Hindlimb muscle (tissue), 1 donor: Measurements from ENCODE around the gene SMC1A. TPM values are rescaled to one million over a fixed set of nuclear protein-coding genes. Genes with fewer than 3 reads are reported as not detected.

Experiments
- DNase-seq: peaks from one replicate; pipeline ENCODE4 v3.0.0-alpha.2; 2013
- polyA plus RNA-seq: library from polyadenylated mRNA; unstranded; fragments of 120-200 nt; gene quantifications from one replicate; pipeline ENCODE4 v1.2.1, GENCODE V29; 2013; ENCODE audit not compliant: insufficient read length

The SMC1A gene
- polyA plus RNA-seq, 1 donor: 43.3 TPM

DNA sequence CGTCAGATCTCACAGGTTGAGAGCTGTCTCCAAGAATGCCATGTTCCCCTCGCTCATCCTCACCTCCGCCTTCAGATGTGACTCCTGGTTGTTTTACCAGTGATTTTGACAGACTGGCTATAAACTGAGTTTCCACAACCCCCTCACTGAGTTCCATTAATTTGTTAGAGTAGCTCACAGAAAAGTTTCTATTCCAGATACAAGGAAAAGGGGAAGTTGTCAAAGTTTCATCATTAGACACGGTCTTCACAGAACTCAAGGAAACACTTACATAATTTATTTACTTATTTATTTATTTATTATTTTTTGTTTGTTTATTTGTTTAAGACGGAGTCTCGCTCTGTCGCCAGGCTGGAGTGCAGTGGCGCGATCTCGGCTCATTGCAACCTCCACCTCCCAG is 85.4 kb downstream of the SMC1A start:
- no peak for DNase-seq

DNA sequence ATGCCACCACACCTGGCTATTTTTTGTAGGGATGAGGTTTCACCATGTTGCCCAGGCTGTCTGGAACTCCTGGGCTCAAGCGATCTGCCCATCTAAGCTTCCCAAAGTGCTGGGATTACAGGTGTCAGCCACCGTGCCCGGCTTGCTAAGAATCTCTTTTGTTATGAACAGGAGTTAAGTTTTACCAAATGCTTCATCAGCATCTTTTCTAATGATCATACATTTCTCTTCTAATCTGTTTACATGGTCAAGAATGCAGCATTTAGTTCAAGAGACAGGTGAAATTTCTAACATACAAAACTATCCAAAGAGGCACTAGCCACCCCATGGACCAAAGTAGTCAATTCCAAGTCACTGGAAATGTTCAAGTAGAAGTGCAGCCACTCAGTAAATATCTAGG is 88.6 kb downstream of the SMC1A start:
- DNase-seq: no peak

DNA sequence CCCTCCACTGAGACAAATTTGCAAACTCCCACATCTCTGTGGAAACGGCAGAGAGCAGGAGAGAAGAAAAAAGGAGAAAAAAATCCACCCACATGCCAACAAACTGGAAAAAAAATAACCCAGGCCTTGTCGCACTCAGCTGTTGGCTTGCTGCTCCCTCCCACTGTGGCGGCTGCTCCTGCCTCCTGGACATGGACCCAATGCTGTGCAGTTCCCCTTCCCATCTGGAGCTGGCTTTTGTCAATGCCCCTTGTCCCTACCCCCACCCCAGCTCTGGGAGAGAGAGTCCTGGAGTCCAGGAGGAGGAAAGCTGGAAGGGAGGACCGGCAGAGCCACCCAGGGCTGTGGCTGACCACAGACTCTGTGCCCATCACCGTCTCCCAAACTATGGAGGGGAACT is 90.2 kb downstream of the SMC1A start:
- DNase-seq: no peak

DNA sequence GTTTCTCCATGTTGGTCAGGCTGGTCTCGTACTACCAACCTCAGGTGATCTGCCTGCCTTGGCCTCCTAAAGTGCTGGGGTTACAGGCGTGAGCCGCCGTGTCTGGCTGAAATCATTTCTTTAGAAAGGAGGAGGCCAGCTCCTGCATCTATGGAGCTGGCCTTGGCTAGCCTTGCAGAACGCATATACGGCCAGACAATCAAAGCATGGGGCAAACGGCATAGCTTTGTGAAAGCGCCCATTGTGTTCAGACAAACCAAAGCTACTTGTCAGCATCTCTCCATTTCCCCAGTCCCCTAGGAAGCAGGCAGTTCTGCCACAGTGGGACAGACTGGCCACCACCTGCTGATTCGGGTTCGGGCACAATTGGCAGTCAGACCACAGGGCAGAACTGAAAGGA is 92.1 kb downstream of the SMC1A start:
- DNase-seq: no peak

DNA sequence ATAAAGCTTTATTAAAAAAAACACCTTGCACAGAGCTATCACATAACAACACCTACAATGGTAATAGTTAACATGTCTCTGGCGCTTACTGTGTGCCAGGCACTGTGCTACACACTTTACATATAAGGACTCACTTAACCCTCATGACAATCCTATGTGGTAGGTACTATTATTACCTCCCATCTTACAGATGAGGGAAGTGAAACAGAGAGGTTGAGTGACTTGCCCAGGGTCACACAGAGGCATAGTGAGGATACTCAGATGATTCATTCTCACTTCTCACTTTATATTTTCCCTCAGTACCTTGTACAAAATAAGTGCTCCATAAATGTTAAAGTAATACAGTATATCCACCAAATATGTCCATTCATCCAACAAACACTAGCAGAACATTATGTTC is 97.7 kb downstream of the SMC1A start:
- DNase-seq: no peak

Other genes with a start within 250 kb of the SMC1A start
- 36.9 TPM for gene KDM5C, start 197.4 kb downstream of the SMC1A start, polyA plus RNA-seq
- 19.8 TPM for gene IQSEC2, start 141.1 kb downstream of the SMC1A start, polyA plus RNA-seq
- gene RIBC1, start 219 bp upstream of the SMC1A start, polyA plus RNA-seq: 1.1 TPM
- gene HSD17B10, start 11.7 kb upstream of the SMC1A start, polyA plus RNA-seq: 58.5 TPM